GM18858 (cell line): ENCODE measurements around the gene TXNRD2.
"Not testable (repeated sequence)": the region's sequence is repeated elsewhere in the genome, so short reads cannot be mapped to it uniquely, and the experiment has no call there.

Experiments
- ATAC-seq: cut with Tn5 transposase; IDR thresholded peaks from one replicate; pipeline ENCODE4 v1.9.1; 2021; ENCODE audit not compliant: unreplicated experiment

The TXNRD2 gene

DNA sequence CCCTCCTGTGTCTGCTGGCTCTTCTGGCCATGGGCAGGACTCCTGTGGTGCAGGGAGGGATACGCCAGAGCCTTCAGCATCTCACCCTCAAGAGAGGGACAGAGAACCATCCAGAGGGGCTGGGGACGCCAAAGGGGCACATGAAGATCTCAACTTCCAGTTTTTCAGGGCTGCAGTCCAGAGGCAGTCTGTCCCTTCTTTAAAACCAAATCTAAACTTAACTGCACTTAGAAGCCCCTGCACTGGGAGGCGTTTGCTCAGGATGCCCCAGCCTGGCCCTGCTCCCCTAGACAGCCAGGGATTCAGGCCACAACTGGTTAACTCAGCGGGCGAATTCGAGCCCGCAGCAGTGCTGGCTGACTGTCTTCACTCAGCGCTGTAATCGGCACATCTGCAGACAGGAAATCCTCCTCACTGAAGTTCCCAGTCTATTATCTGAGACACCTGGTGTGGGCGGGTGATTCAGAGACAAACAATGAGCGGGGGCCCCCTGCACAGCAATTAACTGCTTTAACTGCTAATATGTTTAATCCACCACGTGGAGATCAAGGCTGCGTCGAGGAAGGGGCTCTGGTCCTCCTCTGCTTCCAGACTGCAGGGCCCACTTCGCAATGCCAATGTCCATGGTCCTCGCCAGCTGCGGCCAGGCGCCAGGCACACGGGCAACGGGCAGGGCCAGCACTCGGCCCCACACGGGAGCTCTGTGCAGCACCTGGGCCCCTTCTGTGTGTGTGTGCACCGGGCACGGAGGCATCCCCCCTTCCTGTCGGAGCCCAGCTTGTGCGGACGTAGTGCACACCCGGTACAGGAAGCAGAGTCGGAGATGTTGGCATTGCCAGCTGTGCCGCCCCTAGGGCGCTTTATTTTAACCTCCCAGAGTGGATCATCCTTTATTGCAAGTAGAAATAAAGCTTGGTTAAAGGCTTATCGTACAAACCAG is 50.0 kb downstream of the TXNRD2 start:
- ATAC-seq: no peak

DNA sequence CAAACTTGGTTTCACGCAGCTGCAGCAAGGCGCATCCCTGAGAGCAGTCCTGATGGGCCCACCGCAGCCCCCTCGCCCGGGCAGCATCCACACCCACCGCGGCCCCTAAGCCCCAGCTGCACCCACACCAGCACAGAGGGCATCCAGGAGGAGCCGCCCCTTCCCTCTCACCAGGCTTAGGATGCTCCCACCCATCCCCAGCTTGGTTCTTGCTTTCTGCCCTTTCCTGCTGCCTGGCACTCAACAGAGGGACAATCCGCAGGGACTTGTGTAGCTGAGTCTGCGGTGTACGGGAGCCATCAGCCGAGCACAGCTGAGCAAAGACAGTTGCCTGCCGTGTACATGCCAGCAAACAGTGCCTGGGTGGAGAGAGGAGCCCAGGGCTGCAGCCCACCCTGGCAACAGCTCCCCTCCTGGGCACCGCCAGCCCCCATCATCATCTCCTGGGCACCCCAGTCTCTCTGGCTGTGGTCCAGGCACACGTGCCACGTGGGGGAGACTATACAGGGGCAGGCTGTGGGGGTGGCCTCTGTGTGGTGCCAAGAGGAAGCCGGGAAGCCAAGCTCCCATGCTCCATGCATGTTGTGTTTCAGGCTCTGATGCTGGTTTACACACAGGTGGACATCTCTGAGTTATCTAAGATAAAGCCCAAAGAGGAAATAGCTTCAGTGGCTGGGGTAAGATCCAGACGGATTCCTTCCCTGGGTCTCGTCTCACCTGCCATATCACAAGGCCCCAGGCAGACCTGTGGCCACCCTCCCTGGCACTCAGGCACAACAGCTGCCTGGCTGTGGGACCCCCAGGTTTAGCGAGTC is 50.9 kb downstream of the TXNRD2 start:
- no peak for ATAC-seq

DNA sequence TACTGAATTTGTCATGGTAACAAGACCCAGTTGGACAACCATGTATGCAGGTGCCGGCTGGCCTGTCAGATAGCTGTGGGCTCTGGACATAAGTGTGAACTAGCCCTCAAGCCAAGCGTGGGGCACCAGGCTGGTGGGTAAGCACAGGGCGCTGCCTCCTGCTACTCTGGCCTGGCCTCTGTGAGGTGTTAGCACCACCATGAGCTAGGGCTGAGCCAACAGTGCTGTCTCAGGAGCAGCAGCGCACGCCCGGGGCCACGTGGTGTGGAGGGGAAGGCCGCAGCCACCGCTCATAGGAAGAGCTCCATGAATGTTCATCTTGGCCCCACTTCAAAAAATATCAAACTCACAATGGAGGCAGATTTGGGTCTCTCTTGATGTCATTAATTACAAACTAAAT is 51.7 kb downstream of the TXNRD2 start:
- no peak for ATAC-seq

DNA sequence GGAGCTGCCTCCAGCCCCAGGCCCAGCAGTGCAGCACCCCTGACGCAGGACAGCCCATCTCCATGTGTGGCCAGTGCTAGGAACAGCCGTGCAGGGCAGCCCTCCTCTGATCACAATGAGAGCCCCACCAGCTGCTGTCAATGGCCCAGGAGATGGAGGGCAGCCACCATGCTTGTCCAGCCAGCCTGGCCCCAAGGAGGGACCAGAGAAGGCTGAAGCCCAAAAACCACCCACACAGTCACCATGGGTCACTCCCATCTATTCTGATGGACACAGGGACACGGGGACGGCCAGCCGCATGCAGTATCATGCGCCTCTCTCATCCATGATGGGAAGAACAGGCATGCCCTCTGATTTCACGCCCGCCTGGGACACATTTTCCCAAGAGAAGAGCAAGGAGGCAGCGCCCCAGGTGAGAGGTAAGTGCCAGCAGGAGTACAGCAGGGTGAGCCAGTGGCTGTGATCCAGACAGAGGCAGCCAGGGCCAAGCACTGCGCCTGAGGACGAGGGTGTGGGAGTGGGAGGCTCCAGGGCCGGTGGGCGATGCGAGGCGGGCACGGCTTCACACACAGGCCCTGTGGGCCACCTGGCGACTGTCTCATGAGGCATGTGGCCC is 53.4 kb downstream of the TXNRD2 start:
- ATAC-seq: no peak

DNA sequence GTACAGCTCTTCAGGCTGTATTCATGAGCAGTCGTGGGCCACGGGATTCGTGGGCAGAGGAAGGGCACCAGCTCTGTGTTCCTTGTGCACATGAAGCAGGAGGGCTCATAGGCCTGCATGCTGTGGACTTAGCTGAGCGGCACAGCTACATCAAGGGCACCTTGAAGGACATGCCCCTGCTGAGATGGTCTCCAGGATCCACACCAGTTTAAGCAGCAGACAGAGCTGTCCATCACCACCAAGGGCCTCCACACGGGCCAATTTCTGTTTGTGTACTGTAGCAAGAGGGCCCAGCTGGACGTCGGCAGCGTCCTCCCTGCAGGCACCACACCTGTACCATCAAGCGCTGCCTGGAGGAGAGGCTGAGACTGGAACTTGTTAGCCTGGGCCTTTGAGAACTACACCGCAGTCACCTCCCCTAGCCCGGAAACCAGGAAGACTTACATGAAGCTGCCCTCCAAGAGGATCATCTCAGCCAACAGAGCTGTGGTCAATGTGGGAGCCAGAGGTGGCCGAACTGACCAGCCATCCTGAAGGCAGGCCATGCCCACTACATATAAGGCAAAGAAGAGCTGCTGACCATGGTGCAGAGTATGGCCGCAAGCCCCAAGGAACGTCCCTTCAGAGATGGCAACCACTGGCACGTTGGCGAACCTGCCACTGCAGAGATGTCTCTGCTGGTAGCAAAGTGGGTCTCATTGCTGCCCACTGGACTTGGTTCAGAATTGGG is 54.2 kb downstream of the TXNRD2 start:
- no peak for ATAC-seq

DNA sequence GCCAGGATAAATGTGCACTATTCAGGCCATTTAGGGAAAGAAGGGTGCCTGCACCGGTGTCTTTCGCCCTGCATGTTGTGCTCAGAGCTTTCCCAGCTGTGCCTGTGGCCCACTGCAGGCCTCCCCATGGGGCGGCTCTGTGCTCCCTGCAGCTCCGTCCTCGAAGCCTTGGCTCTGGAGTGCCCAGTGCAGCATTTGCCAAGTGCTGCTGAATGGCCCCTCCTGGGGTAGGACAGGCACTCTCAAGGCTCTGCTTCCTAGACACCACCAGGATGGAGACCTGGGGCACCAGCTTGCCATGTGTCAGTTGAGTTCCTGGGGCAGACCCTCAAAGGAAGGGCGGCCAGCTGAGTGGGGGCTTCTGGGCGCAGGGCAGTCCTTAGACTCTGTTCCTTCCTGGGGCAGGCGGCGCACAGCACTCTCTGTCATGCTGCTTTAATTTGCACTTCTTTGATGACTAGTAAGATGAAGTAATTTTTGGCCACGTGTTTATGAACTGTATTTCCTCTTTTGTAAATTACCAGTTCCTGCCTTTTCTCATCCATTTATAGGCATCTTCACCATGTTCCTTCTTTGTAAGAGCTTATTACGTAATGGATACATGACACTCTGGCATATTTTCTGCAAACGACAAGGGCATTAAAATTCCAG is 54.9 kb downstream of the TXNRD2 start:
- no peak for ATAC-seq

DNA sequence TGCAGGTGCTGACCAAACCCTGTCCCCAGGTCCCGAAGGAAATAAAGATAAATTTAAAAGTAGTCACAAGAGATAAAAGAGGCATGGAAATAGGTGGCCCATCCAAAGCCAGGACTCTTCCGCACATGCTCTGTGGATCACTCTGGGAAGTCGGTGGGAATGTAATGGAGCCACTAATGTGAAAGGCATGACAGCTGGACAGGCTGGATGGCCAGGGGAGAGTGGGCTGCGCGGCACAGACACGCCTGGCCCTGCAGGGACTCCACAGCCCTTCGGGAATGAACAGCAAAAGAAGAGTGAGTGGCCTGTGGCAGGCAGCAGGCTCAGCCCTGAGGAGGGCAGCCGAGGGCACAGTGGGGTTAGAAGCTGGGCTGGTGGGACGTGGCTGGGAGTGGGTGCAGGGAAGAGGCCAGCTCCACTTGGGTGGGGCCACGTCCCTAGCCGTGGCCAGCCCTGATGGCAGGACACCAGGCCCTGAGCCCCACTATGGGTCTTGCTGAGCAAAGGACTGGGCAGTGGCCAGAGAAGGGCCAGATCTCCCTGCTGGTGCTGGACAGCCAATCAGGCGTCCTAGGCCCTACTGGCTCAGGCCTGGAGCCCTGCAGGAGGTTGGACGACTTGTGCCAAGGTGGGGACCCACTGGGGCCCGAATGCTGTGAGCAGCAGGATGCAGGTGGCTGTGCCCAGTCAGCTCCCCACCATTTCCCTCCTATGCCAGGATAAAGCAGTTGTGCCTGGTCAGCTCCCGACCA is 55.6 kb downstream of the TXNRD2 start:
- no peak for ATAC-seq

DNA sequence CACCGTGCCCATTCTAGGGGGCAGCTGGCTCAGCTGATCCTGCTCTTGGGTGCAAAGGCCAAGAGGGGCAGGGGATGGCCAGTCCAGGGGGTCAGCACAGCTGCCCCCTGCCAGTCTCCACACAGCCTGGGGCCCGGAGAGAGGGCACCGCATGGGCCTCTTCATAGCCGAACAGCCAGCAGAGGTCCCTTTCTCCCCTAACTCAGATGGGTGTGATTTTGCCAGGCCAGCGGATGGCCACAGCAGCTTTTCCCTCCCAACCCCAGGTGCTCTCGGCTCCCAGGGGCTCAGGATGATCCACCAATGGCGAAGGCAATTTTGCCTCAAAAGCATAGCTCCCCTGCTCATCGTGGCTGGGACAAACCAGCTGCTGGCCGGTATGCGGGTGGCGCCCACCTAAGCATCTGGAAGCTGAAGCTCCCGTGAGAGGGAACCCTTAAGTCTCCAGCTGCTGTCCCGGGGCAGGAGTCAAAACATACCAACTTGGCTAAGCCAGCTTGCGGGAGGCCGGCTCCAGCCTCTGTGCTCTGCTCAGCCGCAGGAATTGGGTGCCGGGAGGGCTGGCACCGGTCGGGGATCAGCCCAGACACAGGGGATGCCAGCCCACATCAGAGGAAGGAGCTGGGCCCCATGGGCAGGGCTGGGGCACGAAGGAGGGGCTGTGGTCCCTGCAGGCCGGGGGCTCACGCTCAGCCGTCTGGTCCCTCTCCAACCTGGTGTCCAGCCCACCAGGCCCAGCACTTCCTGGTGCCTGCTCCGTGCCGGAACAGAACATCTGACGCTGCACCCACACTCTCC is 56.5 kb downstream of the TXNRD2 start:
- ATAC-seq: no peak

DNA sequence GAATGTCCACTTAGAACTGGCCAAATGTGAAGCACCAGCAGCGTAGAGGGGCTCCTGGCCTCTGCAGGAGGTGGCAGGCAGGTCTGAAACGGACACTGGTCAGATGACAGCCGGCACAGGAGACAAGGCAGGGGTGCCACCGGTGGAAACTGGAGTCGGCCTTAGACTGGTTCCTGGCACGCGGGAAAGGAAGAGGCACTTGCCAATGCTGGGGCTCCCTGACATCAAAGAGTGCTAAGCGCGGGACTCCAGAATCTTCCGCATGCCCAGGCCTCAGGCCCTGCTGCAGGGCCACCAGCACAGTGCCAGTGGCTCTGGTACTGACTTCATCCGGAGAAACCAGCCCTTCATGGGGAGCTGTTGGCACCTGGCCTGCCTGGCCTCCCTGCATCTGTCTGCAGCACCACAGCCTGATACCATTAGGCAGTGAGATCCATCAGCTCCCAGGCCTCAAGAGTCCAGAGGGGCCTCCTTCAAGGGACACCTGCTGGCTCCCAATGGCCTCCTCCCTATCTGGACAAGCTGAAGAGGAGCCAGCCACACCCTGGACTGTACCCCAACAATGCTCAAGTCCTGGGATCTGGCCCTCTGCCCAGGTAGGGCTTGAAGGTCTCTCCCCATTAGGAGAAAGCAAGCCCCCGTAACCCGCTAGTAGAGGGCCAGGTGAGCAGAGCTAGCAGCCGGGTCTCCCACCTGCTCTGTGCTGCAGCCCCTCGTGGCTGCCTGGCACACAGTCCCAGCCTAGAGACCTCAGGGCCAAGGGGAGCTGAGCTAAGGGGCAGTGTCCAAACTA is 57.3 kb downstream of the TXNRD2 start:
- ATAC-seq: no peak

DNA sequence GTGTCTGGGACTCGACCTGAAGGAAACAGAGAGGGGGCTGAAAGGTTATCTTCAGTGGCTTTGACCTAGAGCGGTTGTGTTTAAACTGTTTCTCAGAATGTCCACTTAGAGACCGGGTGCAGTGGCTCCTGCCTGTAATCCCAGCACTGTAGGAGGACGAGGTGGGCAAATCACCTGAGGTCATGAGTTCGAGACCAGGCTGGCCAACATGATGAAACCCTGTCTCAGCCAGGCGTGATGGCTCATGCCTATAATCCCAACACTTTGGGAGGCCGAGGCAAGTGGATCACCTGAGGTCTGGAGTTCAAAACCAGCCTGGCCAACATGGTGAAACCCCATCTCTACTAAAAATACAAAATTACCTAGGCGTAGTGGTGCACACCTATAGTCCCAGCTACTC is 58.2 kb downstream of the TXNRD2 start:
- not testable (repeated sequence) for ATAC-seq

DNA sequence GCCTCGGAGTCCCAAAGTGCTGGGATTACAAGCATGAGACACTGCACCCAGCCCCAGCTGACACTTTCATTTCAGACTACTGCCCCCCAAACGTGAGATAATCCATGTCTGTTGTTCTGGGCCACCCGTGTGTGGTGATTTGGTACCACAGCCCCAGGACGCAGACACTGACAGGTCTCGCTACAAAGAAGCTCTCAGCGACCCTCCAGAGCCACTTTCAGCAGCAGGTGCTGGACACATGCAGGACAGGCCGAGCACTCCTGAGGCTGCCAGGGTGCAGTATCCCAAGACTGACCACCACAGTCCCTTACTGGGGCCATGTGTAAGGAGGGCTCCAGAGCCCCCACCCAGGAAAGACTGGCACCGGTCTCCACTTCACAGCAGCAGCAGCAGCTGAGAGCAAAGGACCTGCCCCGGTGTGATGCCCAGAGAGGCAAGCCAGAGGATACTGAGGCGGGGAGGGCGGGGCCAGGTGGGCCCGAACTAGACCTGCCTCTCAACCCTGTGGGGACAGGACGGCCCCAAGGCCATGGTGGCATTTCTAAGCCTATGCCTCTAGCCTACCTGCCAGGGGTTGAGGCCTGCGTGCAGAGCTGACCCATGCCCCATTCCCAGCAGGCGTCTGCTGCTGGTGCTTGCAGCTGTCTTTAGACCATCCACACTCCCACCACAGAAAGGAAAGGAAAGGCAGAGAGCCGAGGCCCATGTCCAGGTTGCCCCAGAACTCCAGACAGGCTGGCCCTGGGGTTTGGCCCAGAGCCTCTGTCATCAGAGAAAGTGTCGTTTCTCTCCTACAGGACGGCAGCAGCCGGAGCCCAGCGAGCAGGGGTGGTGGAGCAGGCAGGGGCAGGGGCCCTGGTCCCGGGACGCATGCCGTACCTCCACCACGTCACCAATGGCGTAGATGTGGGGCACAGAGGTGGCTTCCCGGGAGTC is 58.9 kb downstream of the TXNRD2 start:
- no peak for ATAC-seq

DNA sequence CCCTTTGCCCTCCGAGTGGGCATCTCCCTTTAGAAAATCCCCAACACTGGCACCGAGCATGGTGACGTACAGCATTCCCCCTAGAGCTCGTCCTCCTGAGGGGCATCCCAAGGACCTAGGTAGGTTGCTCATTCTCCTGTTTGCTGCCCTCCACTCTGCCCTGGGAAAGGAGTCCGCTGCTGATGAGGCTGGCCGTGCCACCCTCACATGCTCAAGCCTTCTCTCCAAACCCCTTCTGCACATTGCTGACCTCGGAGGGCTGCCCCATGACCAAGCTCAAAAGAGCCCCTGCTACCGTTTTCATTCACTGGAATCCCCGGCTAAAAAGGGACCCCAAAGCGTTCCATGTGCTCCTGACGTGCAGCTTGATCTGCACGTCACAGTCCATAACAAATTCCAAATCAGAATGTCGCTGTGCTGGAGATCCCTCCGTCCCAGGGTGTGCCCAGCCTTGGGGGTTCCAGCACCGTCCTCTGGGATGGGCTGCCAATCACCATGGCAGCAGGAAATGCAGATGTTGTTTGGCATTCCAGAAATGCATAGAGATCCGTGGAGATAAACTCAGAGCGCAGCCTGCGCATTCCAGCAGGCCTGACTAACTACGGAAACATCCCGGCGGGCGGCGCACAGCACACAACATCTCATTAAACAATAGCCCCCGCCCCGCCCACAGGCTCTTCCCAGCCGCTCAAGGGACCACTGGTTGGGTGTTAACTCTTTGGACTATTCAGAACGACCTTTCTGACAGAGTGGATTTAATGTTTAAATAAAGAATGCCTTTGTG is 60.6 kb downstream of the TXNRD2 start:
- ATAC-seq: no peak

DNA sequence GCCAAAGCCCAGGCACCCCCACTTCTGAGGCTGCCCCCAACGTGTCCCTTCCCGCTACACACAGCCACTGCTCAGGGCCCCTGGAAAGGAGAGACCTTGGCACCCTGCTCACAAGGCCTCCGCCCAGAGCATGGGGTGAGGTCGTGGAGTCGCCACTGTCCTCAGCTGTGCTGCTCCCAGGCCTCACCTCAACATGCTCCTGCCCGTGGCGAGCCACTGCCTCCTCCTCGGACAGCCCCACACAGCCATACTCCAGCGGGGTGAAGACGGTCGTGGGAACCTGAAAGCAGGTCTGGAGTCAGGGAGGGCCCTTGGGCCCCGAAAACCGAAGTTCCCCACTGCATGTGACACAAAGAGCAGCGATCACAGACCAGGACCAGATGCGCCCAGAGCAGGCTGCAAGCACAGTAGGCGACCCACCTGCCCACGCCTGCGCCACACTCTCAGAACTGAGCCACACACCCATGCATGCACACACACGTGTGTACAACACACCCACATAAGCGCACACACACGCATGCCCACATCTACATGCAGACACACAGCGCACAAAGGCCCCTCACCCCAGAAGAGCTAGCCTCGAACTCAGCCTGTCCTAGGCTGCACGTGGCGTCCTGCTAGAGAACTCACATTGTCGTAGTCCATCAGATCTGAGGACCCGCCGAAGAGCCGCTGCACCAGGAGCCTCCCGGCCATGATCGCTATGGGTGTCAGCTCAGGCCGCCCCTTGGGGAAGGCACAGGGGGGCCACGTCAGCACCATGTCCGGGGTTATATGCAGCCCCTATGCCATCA is 61.4 kb downstream of the TXNRD2 start:
- ATAC-seq: no peak

DNA sequence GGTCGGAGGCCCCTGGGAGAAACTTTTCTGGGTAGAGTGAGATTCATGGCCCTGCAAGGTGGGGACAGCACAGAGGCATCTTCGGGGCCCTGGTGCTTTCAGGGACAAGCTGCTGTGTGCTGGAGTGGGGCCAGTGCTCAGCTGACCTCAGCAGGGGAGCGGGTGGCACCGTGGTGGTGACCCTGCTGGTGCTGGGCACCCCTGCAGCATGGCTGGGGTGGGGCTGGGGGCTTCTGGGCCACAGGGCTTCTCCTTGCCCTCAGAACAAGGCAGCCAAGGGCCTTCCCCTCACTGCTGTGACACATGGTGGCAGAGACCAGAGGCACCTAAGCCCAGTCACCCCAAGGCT is 62.0 kb downstream of the TXNRD2 start:
- ATAC-seq: no peak

DNA sequence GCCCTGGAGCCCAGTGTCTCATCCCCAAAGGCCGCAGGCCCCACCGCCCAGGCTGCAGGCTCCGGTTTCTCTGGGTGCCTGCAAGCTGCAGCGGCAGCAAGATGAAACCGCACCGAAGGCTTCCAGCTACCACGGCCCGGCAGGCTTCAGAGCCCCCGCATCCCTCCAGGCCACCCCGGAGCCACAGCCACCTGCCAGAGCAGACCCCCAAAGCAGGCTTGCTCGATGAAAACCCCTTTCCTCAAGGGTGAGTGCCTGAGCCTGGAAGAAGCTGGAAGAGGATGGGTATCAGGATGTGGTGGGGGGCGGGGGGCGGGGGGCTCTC is 62.4 kb downstream of the TXNRD2 start:
- ATAC-seq: no peak
